LoVo (cell line): ENCODE data around the gene FAM83E.
"Not testable (repeated sequence)": the region's sequence is repeated elsewhere in the genome, so short reads cannot be mapped to it uniquely, and the experiment has no call there.

Experiments used
- DNase-seq: peaks from one replicate; pipeline ENCODE4 v3.0.0-alpha.2; 2016; ENCODE audit warnings: low spot score

FAM83E gene

GRCh38 chr19:48611872-48612271 is 3.0 kb downstream of the FAM83E start:
- no peak for DNase-seq

- no peak for DNase-seq
These were observed 5.2 kb downstream of the FAM83E start for GRCh38 chr19:48609571-48610108.

GRCh38 chr19:48608798-48609263 is 6.0 kb downstream of the FAM83E start:
- DNase-seq, result peak; percentile 36

GRCh38 chr19:48607359-48607755 is 7.5 kb downstream of the FAM83E start:
- DNase-seq, result no peak

- no peak for DNase-seq
These were observed 8.2 kb downstream of the FAM83E start, which contains the start of gene SPACA4 for GRCh38 chr19:48606463-48607358. SPACA4 (plus strand) TSS chr19:48606742; CDS start chr19:48606979, 237 bp downstream.

- DNase-seq, result no peak
These were observed 11.0 kb downstream of the FAM83E start for GRCh38 chr19:48603850-48604249.

GRCh38 chr19:48603449-48603848 is 11.4 kb downstream of the FAM83E start:
- DNase-seq, result no peak

GRCh38 chr19:48603001-48603400 is 11.9 kb downstream of the FAM83E start:
- no peak for DNase-seq

- no peak for DNase-seq
These were observed 14.0 kb downstream of the FAM83E start for GRCh38 chr19:48600679-48601417.

GRCh38 chr19:48598996-48599700 is 15.7 kb downstream of the FAM83E start:
- no peak for DNase-seq

GRCh38 chr19:48596679-48597465 is 18.0 kb downstream of the FAM83E start:
- DNase-seq, result no peak

- no peak for DNase-seq
These were observed 18.6 kb downstream of the FAM83E start for GRCh38 chr19:48596237-48596636.

- no peak for DNase-seq
These were observed 19.0 kb downstream of the FAM83E start for GRCh38 chr19:48595833-48596232.

- no peak for DNase-seq
These were observed 19.7 kb downstream of the FAM83E start for GRCh38 chr19:48595171-48595570.

GRCh38 chr19:48591021-48591420 is 23.9 kb downstream of the FAM83E start:
- no peak for DNase-seq

- DNase-seq, result peak; percentile 92
These were observed 26.0 kb downstream of the FAM83E start for GRCh38 chr19:48588670-48589401.

GRCh38 chr19:48587387-48587786 is 27.5 kb downstream of the FAM83E start:
- no peak for DNase-seq

GRCh38 chr19:48582168-48582567 is 32.7 kb downstream of the FAM83E start:
- no peak for DNase-seq

- DNase-seq, result no peak
These were observed 36.0 kb downstream of the FAM83E start for GRCh38 chr19:48578891-48579290.

- DNase-seq, result not testable (repeated sequence)
These were observed 37.0 kb downstream of the FAM83E start for GRCh38 chr19:48577908-48578307.
